Fibroblast of mammary gland (primary cell): ENCODE measurements around the gene IRF7.

ENCODE experiments used
- DNase-seq: peaks from one replicate; pipeline ENCODE4 v3.0.0-alpha.2; 2010; ENCODE audit warnings: low read depth
- H3K4me3 ChIP-seq: 2 replicates; pipeline ENCODE4 v1.5.1; 2011; ENCODE audit warnings: low read depth, mild to moderate bottlenecking, low read length, moderate library complexity; ENCODE audit not compliant: control insufficient read depth
- CTCF ChIP-seq: conservative IDR thresholded peaks from 2 replicates; pipeline ENCODE4 v1.5.1; 2011; ENCODE audit warnings: low read depth, low read length, inconsistent platforms; ENCODE audit not compliant: control insufficient read depth, insufficient read depth

Gene IRF7

GRCh38 chr11:563066-563811, 52.5 kb downstream of the IRF7 start:
- no peak for TF ChIP-seq CTCF
- H3K4me3 ChIP-seq: no peak overlapping the region
- no peak for DNase-seq
